HuH-7 (cell line): ENCODE data around the gene CAPN14.

Experiments
- DNase-seq: peaks from one replicate; pipeline ENCODE4 v3.0.0; 2011; ENCODE audit warnings: low spot score

Gene CAPN14

DNA sequence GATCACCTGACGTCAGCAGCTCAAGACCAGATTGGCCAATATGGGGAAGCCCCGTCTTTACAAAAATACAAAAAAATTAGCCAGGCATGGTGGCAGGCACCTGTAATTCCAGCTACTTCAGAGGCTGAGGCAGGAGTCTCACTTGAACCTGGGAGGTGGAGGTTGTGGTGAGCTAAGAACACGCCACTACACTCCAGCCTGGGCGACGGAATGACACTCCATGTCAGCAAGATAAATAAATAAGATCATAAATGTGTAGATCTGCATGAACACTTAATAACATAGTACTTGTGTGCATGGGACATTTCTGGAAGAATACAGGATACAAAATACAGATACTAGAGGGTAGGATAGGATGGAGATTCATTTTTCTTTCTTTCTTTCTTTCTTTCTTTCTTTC, 25.7 kb upstream of the CAPN14 start:
- DNase-seq: no peak

DNA sequence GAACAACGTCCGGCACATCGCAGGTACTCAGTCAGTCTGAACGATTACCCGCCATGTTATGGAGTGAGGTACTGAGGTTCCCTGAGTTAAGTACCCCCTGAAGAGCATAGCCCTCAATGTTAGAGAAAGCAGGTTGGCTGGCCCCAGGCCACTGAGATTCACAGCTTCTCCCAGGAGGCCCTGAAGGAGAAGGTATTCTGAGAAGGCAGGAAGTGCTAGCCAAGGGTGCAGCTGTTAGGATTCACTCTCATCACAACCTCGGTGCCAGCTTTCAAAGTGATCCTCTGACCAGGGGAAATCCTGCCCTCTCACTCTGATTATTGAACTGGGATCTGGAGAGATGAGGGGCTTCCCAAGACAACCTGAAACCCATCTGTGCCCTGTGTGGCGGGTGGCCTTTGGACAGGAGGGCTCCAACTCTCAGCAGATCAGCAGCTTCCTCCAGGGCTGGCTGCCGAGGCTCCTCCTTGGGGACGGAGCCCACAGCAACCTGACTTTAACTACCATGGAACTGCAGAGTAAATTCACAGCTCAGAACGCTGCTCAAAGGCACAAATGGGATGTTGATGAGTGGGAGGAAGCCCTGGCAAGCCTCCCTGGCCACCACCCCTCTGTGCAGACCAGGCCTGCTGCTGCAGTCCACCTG, 24.4 kb upstream of the CAPN14 start:
- DNase-seq: no peak

DNA sequence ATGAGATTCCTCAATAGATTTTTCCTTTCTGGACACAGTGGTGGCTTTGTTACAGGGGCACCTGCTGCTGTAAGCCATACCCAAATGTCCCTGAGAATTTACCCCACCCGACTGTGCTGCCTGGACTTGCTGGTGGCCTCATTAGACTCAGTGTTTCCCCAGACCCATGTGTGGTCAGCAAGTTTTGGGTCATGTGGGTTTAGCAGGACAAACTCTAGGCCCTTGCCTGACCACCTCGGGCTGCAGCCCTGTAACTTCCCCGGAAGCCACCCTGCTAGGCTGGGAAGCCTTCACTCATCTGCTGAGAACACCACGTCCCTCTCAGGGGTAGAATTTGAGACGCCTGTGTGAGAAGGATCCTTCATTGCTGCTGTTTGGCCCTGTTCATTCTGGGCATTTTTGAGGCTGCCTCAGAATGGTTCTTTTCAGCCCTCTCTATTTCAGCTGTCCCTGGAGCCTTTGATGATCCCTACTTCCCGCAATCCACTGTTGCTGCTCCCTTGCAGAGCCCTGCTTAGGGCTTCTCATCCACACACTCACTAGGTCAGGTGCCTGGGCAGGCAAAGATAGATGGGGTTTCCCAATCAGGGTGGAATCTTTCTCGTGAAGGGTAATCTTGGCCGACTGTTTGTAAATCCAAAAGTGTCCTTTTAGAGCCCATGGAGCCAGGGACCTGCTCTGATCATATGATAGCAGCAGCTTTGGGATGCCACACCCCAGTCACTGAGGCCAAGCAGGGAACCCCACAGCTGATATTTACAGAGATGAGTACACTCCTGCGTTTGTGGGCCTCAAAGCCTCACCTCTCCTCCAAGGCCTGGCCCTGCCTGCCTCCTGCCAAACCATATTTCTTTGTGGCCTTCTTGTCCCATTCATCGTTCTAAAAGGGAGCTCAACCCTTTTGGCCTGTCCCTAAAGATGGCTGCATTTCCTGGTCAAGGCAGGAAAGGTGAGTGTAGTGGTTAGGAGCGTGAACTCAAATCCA, 23.4 kb upstream of the CAPN14 start:
- DNase-seq: no peak

DNA sequence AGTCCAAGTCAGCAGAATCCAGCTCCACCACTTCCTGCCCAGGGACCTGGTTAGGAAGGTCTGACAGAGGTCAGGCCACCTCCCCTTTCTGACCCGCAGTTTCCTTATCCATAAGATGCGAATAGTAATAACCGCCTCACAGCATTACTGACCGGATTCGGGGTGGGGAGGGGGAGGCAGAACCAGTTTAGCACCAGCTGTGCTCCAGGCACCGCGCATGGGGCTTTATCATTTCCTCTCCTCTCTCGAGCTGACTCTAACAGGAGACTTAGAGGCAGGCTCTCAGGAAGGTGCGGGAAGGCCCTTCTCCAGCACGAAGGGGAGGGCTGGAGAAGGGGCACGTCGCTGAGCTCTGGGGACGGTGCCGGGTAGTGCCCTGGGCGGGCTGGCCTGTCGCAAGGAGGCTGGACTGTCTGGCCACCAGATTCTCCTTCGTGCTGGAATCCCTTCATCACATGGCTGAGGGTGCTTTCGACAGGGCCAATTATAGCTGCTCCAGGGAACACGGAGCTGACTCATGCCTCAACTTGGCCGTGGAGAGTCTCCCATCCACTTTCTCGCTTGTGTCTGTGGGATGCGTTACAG, 22.4 kb upstream of the CAPN14 start:
- DNase-seq: no peak

DNA sequence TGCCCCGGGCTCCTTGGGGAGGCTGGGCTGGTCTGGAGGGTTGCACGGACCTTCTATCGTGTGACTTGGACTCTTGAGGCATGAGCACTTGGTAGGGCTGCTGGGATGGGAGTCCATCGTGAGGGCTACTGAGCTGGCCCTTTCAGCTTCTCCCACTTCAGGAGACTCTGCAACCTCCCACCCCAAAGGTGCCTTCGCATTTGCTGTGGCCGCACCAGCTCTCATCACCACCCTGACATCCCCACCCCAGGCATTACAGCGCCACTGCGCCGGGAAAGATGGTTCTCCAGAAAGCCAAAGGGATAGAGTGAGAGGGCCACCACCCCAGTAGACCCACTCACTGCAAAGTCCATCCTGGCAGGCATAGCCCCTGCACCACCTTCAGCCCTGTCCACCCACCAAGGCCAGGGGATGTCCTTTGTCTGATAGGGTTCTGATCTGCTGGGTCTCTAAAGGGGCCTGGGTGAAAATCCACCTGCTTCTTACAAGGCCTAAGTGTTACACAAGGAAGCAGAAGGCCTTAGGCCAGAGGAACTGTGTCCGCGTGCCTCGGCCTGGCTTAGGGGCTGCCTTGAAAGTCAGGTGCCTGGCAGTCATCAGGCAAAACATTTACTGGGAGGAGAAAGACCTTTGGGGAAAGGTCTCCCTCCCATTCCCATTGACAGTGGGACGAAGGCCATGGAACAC, 21.7 kb upstream of the CAPN14 start:
- no peak for DNase-seq

DNA sequence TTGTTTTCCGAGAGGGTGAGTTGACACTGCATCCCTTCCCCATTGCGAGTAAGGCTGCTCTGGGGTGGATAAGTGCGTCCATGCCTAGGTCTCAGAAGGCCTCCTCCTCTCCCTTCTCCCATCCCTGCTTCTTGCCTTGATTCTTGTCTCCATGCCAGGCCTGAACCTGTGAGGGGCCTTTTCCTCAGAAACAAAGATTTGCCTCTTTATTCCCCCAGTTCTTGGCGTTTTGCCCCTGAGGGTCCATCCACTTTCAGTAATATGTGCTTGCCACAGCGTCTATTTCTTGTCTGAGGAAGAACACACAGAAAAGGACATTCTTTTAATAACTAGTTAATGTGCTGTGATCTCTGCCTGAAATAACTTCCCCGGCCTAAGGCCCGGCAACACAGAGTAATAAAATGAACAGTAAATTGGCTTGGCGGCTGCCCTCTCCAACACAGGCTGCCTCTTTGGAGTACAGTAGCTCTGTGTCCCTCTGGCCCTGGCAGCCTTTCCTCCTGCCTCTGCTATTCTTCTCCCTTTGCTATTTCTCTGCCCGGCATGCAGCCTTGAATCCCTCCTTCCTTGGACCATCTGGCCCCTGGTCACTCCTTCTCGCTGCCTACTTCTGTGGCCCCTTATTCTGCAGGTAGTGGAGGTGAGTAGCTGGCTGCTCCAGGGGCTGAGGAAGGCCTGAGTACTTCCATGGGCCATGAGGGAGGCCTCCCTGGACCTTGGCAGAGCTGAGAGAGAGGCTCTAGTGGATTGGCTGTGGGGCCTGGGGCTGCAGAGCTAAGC, 21.0 kb upstream of the CAPN14 start:
- no peak for DNase-seq

DNA sequence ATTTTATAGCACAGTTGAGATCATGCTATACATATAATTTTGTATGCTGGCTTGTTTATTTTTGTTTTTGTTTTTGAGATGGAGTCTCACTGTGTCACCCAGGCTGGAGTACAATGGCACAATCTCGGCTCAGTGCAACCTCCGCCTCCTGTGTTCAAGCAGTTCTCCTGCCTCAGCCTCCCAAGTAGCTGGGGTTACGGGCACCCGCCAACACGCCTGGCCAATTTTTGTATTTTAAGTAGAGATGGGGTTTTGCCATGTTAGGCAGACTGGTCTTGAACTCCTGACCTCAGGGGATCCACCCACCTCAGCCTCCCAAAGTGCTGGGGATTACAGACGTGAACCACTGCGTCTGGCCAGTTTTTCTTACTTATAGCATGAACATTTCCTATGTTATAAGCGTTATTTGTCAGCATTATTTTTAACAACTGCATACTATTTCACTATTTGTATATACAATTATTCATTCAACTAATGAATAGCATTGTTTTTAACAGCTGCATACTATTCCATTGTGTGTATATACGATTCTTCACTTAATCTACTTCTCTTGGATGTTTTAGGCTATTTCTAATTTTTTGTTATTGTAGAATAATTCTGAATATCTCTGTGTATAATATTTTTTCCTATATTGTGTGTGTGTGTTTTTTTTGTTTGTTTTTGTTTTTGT, 20.2 kb upstream of the CAPN14 start:
- no peak for DNase-seq

DNA sequence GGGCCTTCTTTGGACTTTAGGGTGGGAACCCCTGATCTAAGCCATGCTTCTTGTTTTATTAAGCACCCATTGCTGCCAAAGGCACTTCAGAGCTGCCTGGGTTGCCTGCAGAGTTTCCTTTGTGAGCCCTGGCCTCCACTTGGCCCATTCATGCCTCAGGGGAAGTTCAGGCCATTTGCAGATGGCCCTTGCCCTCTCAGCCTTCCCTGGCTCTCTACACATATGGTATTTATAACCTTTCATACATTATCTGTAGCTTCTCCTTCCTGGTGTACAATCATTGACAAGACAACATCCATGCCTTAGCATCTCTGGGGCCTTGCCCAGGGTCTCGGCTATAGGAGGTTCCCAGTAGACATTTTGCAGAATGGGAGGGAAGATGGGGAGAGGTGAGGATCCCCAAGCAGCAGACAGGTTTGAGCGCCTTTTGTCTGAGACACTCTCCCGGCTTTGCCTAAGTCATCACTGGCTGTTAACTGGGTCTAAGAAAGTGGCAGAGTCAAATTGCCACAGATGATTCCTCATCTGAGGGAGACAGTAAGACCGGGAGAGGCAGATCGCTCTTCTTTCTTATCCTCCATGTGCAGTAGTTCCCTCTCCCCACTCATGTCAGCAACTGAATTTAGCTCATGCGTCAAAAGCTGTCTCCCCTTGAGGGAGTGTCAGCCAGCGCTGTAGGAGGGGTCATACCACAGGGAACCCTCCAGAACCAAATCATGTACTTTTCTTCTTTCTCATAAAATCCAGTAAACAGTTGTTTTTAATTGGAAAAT, 19.3 kb upstream of the CAPN14 start:
- DNase-seq: no peak

DNA sequence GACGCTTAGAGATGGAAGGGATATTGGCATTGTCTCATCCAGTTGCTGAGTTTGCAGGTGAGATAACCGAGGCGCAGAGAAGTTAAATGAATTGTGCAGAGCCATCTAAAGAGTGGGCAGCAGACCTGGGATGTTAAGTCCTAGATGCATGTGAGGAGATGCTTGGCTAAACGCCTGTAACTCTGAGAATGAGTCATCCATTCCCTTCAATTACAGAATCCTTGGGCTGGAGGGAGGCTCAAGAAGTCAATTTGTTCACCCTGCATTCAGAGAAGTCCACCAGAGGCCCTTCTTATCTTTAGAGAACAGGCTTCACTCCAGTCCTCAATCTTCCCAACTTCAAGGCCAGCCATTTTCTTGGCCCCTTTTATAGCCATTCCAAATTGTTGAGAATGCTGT, 18.2 kb upstream of the CAPN14 start:
- no peak for DNase-seq

DNA sequence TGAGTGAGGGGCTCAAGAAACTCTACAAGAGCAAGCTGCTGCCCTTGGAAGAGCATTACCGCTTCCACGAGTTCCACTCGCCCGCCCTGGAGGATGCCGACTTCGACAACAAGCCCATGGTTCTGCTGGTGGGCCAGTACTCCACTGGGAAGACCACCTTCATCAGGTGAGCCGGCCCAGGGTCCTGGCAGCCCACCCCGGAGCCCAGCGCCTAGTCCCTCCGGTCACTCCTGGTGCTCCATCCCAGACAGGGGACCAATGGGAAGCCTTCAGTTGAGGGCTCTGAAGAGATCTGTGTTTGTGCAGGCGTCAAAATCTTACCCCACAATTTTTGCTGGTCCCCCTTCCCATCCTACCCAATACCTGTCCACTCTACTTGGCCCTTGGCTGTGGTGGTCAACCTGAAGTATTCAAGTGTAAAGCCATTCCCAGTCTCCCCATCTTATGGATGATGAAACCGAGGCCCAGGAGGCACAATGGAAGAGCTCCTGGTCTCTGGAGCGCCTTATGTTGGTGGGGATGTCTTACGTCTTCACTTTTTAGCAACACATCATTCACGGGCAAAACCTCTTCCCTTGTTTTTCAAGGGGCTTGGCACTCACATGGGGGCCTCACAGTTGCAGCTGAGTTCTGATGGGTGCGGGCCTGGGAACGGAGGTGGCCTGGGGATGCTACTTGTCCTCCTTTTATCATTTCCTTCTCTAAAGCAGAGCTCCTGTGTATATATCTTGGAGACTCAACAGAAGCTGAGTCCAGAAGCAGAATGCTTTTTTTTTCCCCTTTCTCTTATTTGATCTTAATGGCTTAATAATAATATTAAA, 17.6 kb upstream of the CAPN14 start:
- no peak for DNase-seq

DNA sequence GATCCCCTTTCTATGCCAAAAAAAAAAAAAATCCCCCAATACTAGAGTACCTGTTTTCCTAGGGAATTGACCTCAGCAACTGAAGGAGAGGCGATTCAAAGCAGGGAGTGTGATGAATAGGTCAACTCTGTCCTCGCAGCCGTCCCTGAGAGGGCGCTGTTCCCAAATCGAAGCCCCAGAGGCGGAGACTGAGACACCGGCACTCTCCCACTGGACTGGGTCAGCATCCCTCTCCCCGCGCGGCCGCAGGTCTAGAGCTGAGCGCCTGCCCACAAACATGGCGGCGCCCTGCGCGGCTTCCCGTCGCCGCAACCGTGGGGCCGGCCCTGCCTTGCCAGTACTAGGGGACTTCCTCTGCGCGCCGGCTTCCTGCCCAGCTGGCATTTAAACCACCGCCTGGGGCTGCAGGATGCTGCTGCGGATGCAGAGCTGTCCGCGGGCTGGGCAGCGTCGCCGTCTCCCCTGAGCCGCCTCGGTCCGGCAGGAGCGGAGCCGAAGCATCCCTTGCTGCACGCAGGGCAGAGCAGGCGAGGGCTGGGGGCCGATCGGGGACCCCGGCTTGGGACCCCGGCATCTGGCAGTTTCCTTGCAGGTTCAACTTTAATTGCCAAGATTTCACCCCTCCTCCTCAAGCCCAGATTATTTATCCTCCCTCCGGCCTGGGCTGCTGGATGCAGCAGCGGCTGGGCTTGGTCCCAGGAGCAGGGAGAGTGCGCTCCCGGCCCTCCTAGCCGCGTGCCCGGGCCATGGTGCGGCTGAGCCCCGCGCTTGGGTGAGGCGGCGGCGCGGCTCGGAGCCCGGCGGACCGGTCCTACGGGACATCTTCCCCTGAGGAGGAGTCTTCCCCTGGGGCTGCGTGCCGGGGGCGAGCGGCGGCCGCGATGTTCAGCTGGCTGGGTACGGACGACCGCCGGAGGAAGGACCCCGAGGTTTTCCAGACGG, 16.7 kb upstream of the CAPN14 start, which contains the start of gene EHD3:
Gene EHD3 (plus strand): TSS at position 412 of the 942 bp plus-strand sequence. CDS start 470 bp downstream, at position 882.
- peak; percentile 63 for DNase-seq

DNA sequence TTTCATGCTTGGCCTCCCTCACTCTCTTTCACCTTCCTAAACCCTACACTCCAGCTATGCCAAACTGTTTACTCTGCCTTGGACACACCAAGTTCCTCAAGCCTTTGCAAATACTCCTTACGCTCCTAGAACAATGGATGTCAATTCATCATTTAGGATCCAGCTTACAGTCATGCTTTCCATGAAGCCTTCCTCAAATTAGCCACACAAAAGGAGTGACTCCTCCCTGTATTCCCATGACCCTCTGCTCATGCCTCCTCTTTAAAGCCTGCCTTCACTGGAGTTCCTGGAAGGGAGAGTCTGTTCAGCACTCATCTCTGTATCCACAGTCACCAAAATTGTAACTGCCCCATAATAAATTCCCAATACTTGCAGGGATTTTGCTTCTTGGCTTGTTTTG, 15.9 kb upstream of the CAPN14 start:
- DNase-seq: no peak

DNA sequence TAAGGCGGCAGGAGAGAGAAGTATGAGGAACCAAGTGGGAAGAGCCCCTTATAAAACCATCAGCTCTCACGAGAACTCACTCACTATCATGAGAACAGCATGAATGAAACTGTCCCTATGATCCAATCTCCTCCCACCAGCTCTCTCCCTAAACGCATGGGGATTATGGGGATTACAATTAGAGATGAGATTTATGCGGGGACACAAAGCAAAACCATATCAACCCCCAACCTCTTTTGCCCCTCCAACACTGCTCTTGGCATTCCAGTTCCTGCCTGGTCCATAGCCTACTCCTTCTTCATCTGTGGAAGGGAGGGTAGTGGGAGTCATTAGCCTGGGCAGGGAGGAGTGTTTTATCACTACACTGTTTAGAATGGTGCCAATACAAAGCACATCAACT, 15.3 kb upstream of the CAPN14 start:
- no peak for DNase-seq

DNA sequence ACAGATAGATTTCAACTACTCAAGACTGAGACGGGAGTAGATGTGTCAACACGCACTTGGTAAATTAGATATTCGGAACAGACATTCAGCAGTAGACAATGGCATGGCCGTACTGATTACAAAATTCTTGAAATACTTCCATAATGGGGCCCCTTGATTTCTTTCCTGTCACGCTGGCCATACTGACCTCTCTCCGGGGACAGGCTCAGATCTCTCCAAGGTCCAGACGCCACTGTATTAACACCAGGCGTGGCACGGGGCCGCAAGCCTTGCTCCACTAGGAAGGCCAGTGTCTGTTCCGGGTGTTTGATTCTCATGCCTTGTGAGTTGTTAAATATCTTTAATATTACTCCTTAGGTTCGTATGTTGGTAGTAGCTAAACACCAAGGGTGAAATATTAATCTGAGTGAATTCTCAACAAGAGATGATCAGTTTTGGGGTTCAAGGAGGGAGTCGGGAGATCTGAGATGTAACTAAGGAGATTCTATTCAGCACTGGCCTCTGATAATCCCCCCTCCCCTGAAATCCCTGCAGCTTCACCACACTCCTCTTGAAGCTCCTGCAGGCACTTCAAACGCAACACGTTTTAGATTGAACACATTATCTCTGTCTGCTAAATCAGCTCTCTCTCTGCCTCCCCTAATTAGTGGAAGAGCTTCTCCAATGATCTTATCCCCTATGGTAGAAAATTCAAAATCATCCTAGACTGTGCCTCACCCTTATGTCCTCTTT, 14.4 kb upstream of the CAPN14 start:
- DNase-seq: no peak

DNA sequence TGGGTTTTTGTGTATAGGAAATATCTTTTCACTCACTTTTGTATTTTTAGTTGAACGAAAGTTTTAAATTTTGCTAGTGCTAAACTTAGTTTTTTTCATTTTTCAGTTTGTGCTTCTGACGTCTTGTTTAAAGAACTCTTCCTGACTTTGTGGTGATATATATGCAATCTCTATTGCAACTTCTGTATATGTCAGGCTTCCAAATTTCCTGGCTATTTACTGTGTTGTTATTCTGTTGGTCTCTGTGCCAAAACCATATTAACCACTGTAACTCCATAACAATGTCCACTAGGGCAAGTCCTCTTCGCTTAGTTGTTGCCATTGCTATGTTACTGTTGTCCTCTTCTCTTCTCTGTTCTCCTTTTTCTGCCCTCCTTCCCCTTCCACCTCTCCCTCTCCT, 13.4 kb upstream of the CAPN14 start:
- DNase-seq: no peak

DNA sequence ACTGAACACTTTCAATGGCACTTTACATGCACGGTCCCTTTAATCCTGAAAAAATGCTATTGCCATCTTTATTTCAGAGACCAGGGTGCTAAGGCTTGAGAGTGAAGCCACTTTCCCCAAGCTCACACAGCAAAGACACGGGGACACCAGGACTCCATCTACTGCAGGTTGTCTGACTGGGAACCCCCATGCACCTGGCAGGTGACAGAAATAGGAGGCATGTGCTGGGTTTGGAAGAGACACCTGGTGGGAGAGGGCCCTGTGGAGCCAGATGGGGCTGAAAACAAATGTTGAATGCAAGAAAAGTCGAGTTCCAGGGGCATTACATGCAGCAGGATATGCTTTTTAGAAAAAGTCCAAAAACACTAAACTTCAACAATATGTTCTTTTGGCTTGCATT, 11.4 kb upstream of the CAPN14 start:
- no peak for DNase-seq

DNA sequence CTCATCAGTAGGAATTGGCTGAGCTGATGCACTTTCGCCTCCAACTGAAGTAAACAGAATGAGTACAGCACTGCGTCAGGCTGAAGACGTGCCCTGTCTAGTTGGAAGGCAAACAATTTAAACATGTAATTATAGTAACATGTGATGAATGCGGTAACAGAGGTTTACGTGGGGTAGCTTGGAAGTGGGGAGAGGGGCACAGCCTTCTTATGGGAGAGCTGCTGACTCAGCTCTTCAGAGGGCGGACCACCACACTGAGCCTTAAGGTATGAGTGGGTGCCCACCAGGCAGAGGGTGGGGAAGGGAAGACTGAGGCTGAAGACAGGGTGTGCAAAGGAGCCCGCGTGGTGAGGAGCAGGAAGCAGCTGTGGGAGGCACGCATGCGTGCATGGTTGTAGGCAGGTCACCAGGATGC, 10.4 kb upstream of the CAPN14 start:
- DNase-seq: no peak
